ENCODE measurements around the gene PARD3. TPM values are rescaled to one million over a fixed set of nuclear protein-coding genes. Genes with fewer than 3 reads are reported as not detected.
A peak's percentile ranks its signal among the peaks of the same experiment; 100 is the strongest.

The PARD3 gene
- total and polyA plus RNA-seq, 2 donors from 2014 or later: 21.1 to 47.5 TPM

DNA sequence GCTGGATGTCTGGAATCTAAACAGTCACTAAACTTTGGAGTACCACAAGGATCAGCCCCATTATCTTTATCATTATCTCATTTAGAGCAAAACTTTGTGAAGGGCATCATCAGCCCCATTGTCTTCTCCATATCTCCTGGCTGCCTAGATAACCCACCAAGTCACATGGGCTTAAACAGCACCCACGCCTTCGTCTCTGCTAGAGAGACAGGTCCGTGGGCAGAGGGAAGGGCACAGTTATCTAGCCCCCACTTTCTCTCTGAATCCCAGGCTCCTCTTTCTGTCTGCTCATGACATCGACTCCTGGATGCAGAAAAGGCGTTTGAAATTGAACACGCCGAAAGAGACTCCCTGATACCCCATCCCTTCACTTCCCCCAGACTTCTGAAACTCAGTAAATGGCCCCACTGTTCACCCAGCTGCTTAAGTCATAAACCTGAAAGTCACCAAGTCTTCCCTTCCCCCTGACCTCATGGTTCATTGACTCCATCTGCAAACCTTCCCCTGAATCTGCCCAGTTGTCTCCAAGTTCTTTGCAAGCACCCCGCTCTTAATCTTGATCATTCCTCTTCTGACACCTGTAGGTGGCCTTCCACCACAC is 20.9 kb upstream of the PARD3 start:
- FAIRE-seq: no peak

DNA sequence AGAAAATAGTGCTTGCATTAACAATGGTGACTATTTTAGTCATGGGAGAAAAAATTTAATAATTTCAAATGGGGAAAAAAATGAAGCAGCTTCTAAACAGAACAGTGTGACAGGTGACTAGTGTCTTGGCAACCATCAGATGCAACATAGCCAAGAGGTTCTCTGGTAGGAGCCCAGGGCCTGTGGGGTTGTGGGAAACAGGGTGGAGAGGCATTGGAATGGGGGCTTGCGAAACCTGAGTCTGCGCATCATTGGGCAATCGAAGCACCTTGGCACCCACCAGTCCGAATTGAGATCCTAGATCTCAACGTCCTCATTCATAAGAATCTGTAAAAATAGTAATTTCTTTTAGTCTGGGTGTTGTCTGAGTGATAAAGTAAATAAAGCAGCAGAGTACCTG is 19.2 kb upstream of the PARD3 start:
- FAIRE-seq (no peak), DNase-seq (no peak)
- H3K27me3 ChIP-seq (ENCODE audit: control insufficient read depth, insufficient read depth, low read length): no peaks in the 10 kb centered on the region
- H3K36me3 ChIP-seq (ENCODE audit: control insufficient read depth in 2 of 3, insufficient read depth in 3 of 3, low read length in 3 of 3): no peaks in the 10 kb centered on the region
- intact Hi-C loops (cut with DNase I): no loop called here
- peaks cover 0 to 2% (median 2%) of the 10 kb centered on the region in 3 donors for H3K4me1 ChIP-seq (ENCODE audit: control insufficient read depth in 2 of 3, insufficient read depth in 2 of 3, low read depth in 1 of 3, low read length in 3 of 3)
- no peak overlapping the region for H3K27ac ChIP-seq (ENCODE audit: low read depth in 2 of 2, low read length in 2 of 2)
- H3K4me3 ChIP-seq (ENCODE audit: low read length in 3 of 3): no peak overlapping the region
- no peak overlapping the region for H3K9ac ChIP-seq (ENCODE audit: low read length in 3 of 3)
- no peaks in the 10 kb centered on the region for H3K9me3 ChIP-seq (ENCODE audit: control insufficient read depth in 2 of 3, insufficient read depth in 1 of 3, low read length in 3 of 3)
- TF ChIP-seq, protein P1, sequence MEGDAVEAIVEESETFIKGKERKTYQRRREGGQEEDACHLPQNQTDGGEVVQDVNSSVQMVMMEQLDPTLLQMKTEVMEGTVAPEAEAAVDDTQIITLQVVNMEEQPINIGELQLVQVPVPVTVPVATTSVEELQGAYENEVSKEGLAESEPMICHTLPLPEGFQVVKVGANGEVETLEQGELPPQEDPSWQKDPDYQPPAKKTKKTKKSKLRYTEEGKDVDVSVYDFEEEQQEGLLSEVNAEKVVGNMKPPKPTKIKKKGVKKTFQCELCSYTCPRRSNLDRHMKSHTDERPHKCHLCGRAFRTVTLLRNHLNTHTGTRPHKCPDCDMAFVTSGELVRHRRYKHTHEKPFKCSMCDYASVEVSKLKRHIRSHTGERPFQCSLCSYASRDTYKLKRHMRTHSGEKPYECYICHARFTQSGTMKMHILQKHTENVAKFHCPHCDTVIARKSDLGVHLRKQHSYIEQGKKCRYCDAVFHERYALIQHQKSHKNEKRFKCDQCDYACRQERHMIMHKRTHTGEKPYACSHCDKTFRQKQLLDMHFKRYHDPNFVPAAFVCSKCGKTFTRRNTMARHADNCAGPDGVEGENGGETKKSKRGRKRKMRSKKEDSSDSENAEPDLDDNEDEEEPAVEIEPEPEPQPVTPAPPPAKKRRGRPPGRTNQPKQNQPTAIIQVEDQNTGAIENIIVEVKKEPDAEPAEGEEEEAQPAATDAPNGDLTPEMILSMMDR (IDR thresholded peaks at IDR 0.05; ENCODE audit: borderline replicate concordance, extremely low read depth, insufficient read depth): no peak

More for the DNA sequence above, 20.9 kb upstream of the PARD3 start:
- Histone ChIP-seq H3K27me3 (ENCODE audit: control insufficient read depth, insufficient read depth, low read length) (no peaks in the 10 kb centered on the region), H3K36me3 (ENCODE audit: control insufficient read depth in 2 of 3, insufficient read depth in 3 of 3, low read length in 3 of 3) (no peaks in the 10 kb centered on the region), H3K9me3 (ENCODE audit: control insufficient read depth in 2 of 3, insufficient read depth in 1 of 3, low read length in 3 of 3) (no peaks in the 10 kb centered on the region), H3K4me1 (ENCODE audit: control insufficient read depth in 2 of 3, insufficient read depth in 2 of 3, low read depth in 1 of 3, low read length in 3 of 3) (no peaks in the 10 kb centered on the region), H3K9ac (ENCODE audit: low read length in 3 of 3) (no peak overlapping the region), H3K4me3 (ENCODE audit: low read length in 3 of 3) (no peak overlapping the region), H3K27ac (ENCODE audit: low read depth in 2 of 2, low read length in 2 of 2) (no peak overlapping the region)
- TF ChIP-seq, protein P1 (IDR thresholded peaks at IDR 0.05; ENCODE audit: borderline replicate concordance, extremely low read depth, insufficient read depth): no peak
- DNase-seq: peak in 4 of 5 donors; percentile 76 to 91 (median 83)
- intact Hi-C loops (cut with DNase I): no loop called here

DNA sequence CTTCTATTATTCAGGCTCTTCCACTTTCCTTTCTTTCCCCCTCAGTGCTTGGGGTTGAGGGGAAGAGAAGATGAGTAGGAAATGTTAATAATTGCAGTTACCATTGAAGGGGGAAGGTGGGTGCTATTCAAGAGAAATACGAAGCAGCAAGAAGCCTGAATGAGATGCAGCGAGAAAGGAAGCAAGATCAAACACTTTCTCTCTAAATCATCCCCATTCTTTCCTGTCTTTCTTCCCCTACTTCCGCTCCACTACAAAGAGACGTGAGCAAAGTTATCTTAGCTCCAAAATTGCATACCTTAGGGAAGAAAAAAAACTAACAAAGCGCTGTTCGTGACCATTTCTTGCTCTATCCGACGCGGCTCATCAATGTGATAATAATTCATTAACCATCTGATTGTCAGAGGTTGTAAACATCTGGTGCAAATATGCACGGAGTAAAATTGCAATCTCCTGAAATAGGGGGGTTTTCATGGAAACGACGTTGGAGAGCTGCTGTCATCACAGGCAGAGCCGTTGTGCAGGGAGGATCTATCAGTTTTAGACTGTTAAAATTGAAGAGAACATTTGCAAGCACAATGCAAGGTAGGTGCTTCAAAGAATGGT is 15.2 kb upstream of the PARD3 start:
- H3K9ac ChIP-seq (ENCODE audit: low read length in 3 of 3): no peak overlapping the region
- intact Hi-C loops (cut with DNase I): no loop called here
- H3K4me3 ChIP-seq (ENCODE audit: low read length in 3 of 3): peak overlapping the region in 1 of 3 donors; percentile 36

More for the DNA sequence above, 15.2 kb upstream of the PARD3 start:
- no peak for FAIRE-seq
- no peaks in the 10 kb centered on the region for H3K36me3 ChIP-seq (ENCODE audit: control insufficient read depth in 2 of 3, insufficient read depth in 3 of 3, low read length in 3 of 3)
- no peaks in the 10 kb centered on the region for H3K27me3 ChIP-seq (ENCODE audit: control insufficient read depth, insufficient read depth, low read length)
- no peak overlapping the region for H3K27ac ChIP-seq (ENCODE audit: low read depth in 2 of 2, low read length in 2 of 2)
- peaks cover 0 to 2% (median 2%) of the 10 kb centered on the region in 3 donors for H3K4me1 ChIP-seq (ENCODE audit: control insufficient read depth in 2 of 3, insufficient read depth in 2 of 3, low read depth in 1 of 3, low read length in 3 of 3)
- DNase-seq: peak in 2 of 5 donors; percentile 22 to 26
- TF ChIP-seq, protein P1 (IDR thresholded peaks at IDR 0.05; ENCODE audit: borderline replicate concordance, extremely low read depth, insufficient read depth): no peak
- H3K9me3 ChIP-seq (ENCODE audit: control insufficient read depth in 2 of 3, insufficient read depth in 1 of 3, low read length in 3 of 3): no peaks in the 10 kb centered on the region

All from kidney (tissue), 14 donors.